Adrenal gland (tissue), 12 donors: ENCODE measurements around the gene CDC14C. TPM values are rescaled to one million over a fixed set of nuclear protein-coding genes. Genes with fewer than 3 reads are reported as not detected.

ENCODE experiments used
- DNase-seq, 7 donors: peaks; one replicate each; pipeline ENCODE4 v3.0.0-alpha.2; 2019 to 2020
- H3K27ac ChIP-seq, 5 donors: fragments of 200-600 bp; sonication (generic) in 4 of 5; 1 replicate in 3 of 5; 2 replicates in 2 of 5; pipeline versions ENCODE4 v1.5.1 to v1.8.0; 2016 to 2020; ENCODE audit warnings: mild to moderate bottlenecking in 1 of 5
- H3K27me3 ChIP-seq: fragments of 200-600 bp; 2 replicates; pipeline ENCODE4 v1.8.0; 2021
- H3K36me3 ChIP-seq, 2 donors: fragments of 200-600 bp; replicated peaks in 1 of 2; 1 replicate in 1 of 2; 2 replicates in 1 of 2; pipeline versions ENCODE4 v1.5.1 to v1.8.0; 2018 to 2022
- H3K4me1 ChIP-seq, 2 donors: fragments of 200-600 bp; replicated peaks in 1 of 2; 1 replicate in 1 of 2; 2 replicates in 1 of 2; pipeline versions ENCODE4 v1.5.1 to v1.8.0; 2018 to 2021
- H3K4me3 ChIP-seq, 4 donors: fragments of 200-600 bp; sonication (generic) in 3 of 4; one replicate each; pipeline ENCODE4 v1.5.1; 2016 to 2018
- H3K9me3 ChIP-seq, 3 donors: fragments of 200-600 bp; sonication (generic) in 1 of 3; replicated peaks in 1 of 3; 1 replicate in 2 of 3; 2 replicates in 1 of 3; pipeline versions ENCODE4 v1.5.1 to v1.8.0; 2016 to 2021
- POLR2A ChIP-seq, 2 donors: fragments of 450-650 bp; IDR thresholded peaks; one replicate each; pipeline ENCODE4 v1.6.1; 2017; ENCODE audit warnings: antibody characterized with exemption in 2 of 2, mild to moderate bottlenecking in 2 of 2, moderate library complexity in 1 of 2
- WGBS, 4 donors: extraction: QIAGEN DNeasy Blood & Tissue Kit in 2 of 4; methylation state at CpG; one replicate each; pipeline versions ENCODE4 v1.1.5 to v1.1.7; 2013 to 2017; 5-methylcytosine and 5-hydroxymethylcytosine counted together
- intact Hi-C, 2 donors: fragments of 100-400 bp; cut with DNase I; formaldehyde crosslinking; loops; one replicate each; pipeline versions ENCODE4 v1.14.1 to v1.15.0; 2022 to 2023
- polyA plus RNA-seq, 3 donors: library from polyadenylated mRNA; stranded (reverse); fragments of 200-250 nt in 2 of 3; fragments of 350-450 nt in 1 of 3; fragmentation: Illumina TruSeq in 1 of 3; extraction: RNeasy Lipid Tissue Mini Kit (QIAGEN cat#74804) in 1 of 3; gene quantifications; one replicate each; pipeline ENCODE4 v1.2.3, GENCODE V29; 2013 to 2014
- total RNA-seq, 9 donors: library from RNA; depleted of rRNA in 4 of 9; stranded (reverse); fragments of >200 nt in 4 of 9; fragments of 120-200 nt in 1 of 9; fragmentation: NEBNext Ultra II Directional in 1 of 9; extraction: Animal tissue kit (Norgen Biotek cat#: 25700) in 1 of 9; gene quantifications; one replicate each; pipeline versions ENCODE4 v1.1.0 to v1.2.4, GENCODE V29; 2013 to 2023
- TF ChIP-seq, protein P1 (sequence below), 6 experiments: fragments of 450-650 bp in 4 of 6; fragments of 200-600 bp in 2 of 6; sonication (generic) in 1 of 6; IDR thresholded peaks; 1 replicate in 5 of 6; 2 replicates in 1 of 6; pipeline versions ENCODE4 v1.5.1 to v1.8.0; 2016 to 2021; ENCODE audit warnings: antibody characterized with exemption in 6 of 6, mild to moderate bottlenecking in 2 of 6, moderate library complexity in 1 of 6
- donor health status: healthy with polysubstance abuse.
- donor health status: Bipolar disorder and iron deficiency.
- donor health status: DM: yes; HTN: yes; CAD: no.
- donor health status: DM: no; HTN: no; CAD: no.
- donor health status: DM: no; HTN: no; CAD: no.
- donor health status: DM: yes; HTN: yes; CAD: no.

Gene CDC14C
- total and polyA plus RNA-seq, 12 donors, result not detected

DNA sequence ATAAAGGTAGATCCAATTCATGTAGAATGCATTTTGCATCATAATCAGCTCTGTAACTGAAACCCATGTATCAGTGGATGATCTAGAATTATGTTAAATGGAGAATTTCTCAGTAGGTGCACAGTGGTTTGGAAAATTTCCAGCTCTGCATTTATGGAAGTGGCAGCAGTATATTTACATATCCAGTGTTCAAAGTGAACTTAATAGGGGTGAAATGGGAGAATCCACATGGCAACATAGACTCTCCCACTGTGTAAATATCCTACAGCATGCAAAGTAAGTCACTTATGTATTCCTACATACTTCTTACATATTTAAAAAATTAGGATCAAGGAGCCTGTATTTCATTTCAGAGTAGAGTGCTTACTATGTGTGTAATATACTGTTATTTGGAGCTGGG is 35.3 kb downstream of the CDC14C start:
- H3K4me3 ChIP-seq, result no peak overlapping the region
- no peaks in the 10 kb centered on the region for H3K9me3 ChIP-seq
- no peak for TF ChIP-seq POLR2A (IDR thresholded peaks at IDR 0.05)
- DNase-seq, result no peak
- no peaks in the 10 kb centered on the region for H3K4me1 ChIP-seq
- H3K36me3 ChIP-seq, result no peaks in the 10 kb centered on the region
- intact Hi-C loops, result no loop called here
- no peaks in the 10 kb centered on the region for H3K27me3 ChIP-seq
- no peak overlapping the region for H3K27ac ChIP-seq

- 38 to 63% (median 54%) methylated on average over 7 of the region's 7 CpGs for WGBS, 4 donors
- intact Hi-C loops, result no loop called here
- DNase-seq, result peak in 3 of 7 donors; percentile 15 to 38 (median 29)
- Histone ChIP-seq H3K27ac (no peak overlapping the region), H3K27me3 (no peaks in the 10 kb centered on the region), H3K4me3 (no peak overlapping the region), H3K9me3 (no peaks in the 10 kb centered on the region), H3K36me3 (no peaks in the 10 kb centered on the region), H3K4me1 (no peaks in the 10 kb centered on the region)
- TF ChIP-seq, protein P1, sequence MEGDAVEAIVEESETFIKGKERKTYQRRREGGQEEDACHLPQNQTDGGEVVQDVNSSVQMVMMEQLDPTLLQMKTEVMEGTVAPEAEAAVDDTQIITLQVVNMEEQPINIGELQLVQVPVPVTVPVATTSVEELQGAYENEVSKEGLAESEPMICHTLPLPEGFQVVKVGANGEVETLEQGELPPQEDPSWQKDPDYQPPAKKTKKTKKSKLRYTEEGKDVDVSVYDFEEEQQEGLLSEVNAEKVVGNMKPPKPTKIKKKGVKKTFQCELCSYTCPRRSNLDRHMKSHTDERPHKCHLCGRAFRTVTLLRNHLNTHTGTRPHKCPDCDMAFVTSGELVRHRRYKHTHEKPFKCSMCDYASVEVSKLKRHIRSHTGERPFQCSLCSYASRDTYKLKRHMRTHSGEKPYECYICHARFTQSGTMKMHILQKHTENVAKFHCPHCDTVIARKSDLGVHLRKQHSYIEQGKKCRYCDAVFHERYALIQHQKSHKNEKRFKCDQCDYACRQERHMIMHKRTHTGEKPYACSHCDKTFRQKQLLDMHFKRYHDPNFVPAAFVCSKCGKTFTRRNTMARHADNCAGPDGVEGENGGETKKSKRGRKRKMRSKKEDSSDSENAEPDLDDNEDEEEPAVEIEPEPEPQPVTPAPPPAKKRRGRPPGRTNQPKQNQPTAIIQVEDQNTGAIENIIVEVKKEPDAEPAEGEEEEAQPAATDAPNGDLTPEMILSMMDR (IDR thresholded peaks at IDR 0.05), result no peak
- no peak for TF ChIP-seq POLR2A (IDR thresholded peaks at IDR 0.05)
Measured at GRCh38 chr7:48962821-48963505, 38.6 kb downstream of the CDC14C start.

GRCh38 chr7:48964074-48964473 is 39.7 kb downstream of the CDC14C start:
- no peaks in the 10 kb centered on the region for H3K36me3 ChIP-seq
- no peak for TF ChIP-seq POLR2A (IDR thresholded peaks at IDR 0.05)
- TF ChIP-seq, protein P1 (IDR thresholded peaks at IDR 0.05), result no peak
- no peak overlapping the region for H3K27ac ChIP-seq
- DNase-seq, result peak in 5 of 7 donors; percentile 13 to 61 (median 42)
- H3K9me3 ChIP-seq, result no peaks in the 10 kb centered on the region
- no peaks in the 10 kb centered on the region for H3K4me1 ChIP-seq
- H3K27me3 ChIP-seq, result no peaks in the 10 kb centered on the region
- H3K4me3 ChIP-seq, result no peak overlapping the region
- WGBS, 4 donors, result 11 to 17% (median 16%) methylated on average over 3 of the region's 3 CpGs
- intact Hi-C loops, result no loop called here

DNA sequence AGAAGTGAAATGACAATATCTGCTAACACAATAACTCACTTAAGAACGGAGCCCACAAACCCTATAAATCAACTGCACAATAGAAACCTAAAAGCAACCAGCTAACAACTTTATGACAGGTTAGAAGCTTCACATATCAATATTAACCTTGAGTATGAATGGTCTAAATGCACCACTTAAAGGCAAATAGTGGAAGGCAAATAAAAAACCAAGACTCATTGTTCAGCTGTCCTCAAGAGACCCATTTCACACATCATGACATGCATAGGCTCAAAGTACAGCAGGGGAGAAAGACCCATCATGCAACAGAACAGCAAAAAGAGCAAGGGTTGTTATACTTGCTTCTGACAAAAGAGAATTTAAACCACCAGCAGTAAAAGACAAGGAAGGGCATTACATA is 46.8 kb downstream of the CDC14C start:
- H3K4me3 ChIP-seq, result no peak overlapping the region
- no peak overlapping the region for H3K27ac ChIP-seq
- H3K9me3 ChIP-seq, result no peaks in the 10 kb centered on the region
- no peaks in the 10 kb centered on the region for H3K27me3 ChIP-seq
- 74 to 85% (median 80%) methylated on average over 1 of the region's 1 CpG for WGBS, 4 donors
- H3K4me1 ChIP-seq, result no peaks in the 10 kb centered on the region
- H3K36me3 ChIP-seq, result no peaks in the 10 kb centered on the region
- DNase-seq, result no peak
- intact Hi-C loops, result no loop called here
- TF ChIP-seq, protein P1 (IDR thresholded peaks at IDR 0.05), result no peak
- no peak for TF ChIP-seq POLR2A (IDR thresholded peaks at IDR 0.05)

- no peak overlapping the region for H3K27ac ChIP-seq
- intact Hi-C loops, result no loop called here
Measured at GRCh38 chr7:48976253-48976652, 51.9 kb downstream of the CDC14C start.

More at GRCh38 chr7:48976253-48976652, 51.9 kb downstream of the CDC14C start:
- no peaks in the 10 kb centered on the region for H3K36me3 ChIP-seq
- H3K9me3 ChIP-seq, result no peaks in the 10 kb centered on the region
- TF ChIP-seq, protein P1 (IDR thresholded peaks at IDR 0.05), result no peak
- TF ChIP-seq POLR2A (IDR thresholded peaks at IDR 0.05), result no peak
- no peaks in the 10 kb centered on the region for H3K4me1 ChIP-seq
- WGBS, 4 donors, result 67 to 68% (median 68%) methylated on average over 5 of the region's 5 CpGs
- no peak for DNase-seq
- H3K27me3 ChIP-seq, result no peaks in the 10 kb centered on the region
- no peak overlapping the region for H3K4me3 ChIP-seq
